HEK293 (cell line): ENCODE results near the gene NFKBIB.

Source experiments
- CTCF ChIA-PET: fragments of 350-600 bp; formaldehyde crosslinking; extraction: SDS; loops from one replicate; lab custom pipeline; 2021; ENCODE audit warnings: antibody characterized with exemption; lab: Yijun Ruan, JAX
- POLR2A ChIA-PET: fragments of 300-600 bp; formaldehyde crosslinking; extraction: SDS; loops from one replicate; lab custom pipeline; 2020; ENCODE audit warnings: antibody characterized with exemption, inconsistent platforms; lab: Yijun Ruan, JAX
- H3K27ac ChIP-seq: fragments of 200-500 bp; sonication (Bioruptor generic); 2 replicates; pipeline ENCODE4 v1.5.1; 2014; ENCODE audit warnings: low read depth, low read length, control low read depth, inconsistent platforms; ENCODE audit errors: extremely low read depth
- H3K36me3 ChIP-seq, 2 experiments: fragments of 200-500 bp in 1 of 2; sonication (Bioruptor generic) in 1 of 2; 1 replicate in 1 of 2; 2 replicates in 1 of 2; pipeline ENCODE4 v1.5.1; 2014 to 2017; ENCODE audit warnings: inconsistent platforms in 2 of 2, low read length in 2 of 2; ENCODE audit not compliant: control insufficient read depth in 2 of 2, insufficient read depth in 1 of 2
- H3K4me1 ChIP-seq: fragments of 200-500 bp; sonication (Bioruptor generic); 2 replicates; pipeline ENCODE4 v1.5.1; 2014; ENCODE audit warnings: mild to moderate bottlenecking, low read length, inconsistent platforms; ENCODE audit not compliant: control insufficient read depth, insufficient read depth
- H3K4me3 ChIP-seq: 2 replicates; pipeline ENCODE4 v1.5.1; 2011; ENCODE audit warnings: low read depth, mild to moderate bottlenecking, control low read depth, low read length, moderate library complexity
- H3K9me3 ChIP-seq: fragments of 200-500 bp; sonication (Bioruptor generic); 2 replicates; pipeline ENCODE4 v1.5.1; 2014; ENCODE audit warnings: low read depth, low read length, inconsistent platforms; ENCODE audit not compliant: control insufficient read depth, insufficient read depth
- CTCF ChIP-seq: fragments of 450-650 bp; formaldehyde crosslinking; IDR thresholded peaks from 2 replicates; pipeline ENCODE4 v1.5.1; 2016; ENCODE audit warnings: missing biosample characterization, missing genetic modification characterization
- EGR2 ChIP-seq: fragments of 450-650 bp; formaldehyde crosslinking; IDR thresholded peaks from 2 replicates; pipeline ENCODE4 v1.5.1; 2016; ENCODE audit warnings: low read depth, missing biosample characterization, missing genetic modification characterization
- GLIS2 ChIP-seq: fragments of 450-650 bp; formaldehyde crosslinking; IDR thresholded peaks from 2 replicates; pipeline ENCODE4 v1.5.1; 2016; ENCODE audit warnings: missing biosample characterization, missing genetic modification characterization
- HIC1 ChIP-seq: fragments of 450-650 bp; formaldehyde crosslinking; IDR thresholded peaks from 2 replicates; pipeline ENCODE4 v1.5.1; 2016; ENCODE audit warnings: missing biosample characterization, missing genetic modification characterization
- HOXC10 ChIP-seq: sonication (generic); formaldehyde crosslinking; IDR thresholded peaks from 2 replicates; pipeline ENCODE4 v1.8.1; 2023; ENCODE audit warnings: mild to moderate bottlenecking, missing genetic modification reagents
- REPIN1 ChIP-seq: fragments of 450-650 bp; formaldehyde crosslinking; IDR thresholded peaks from 2 replicates; pipeline ENCODE4 v1.5.1; 2017; ENCODE audit warnings: missing biosample characterization, missing genetic modification characterization, low read depth
- REST ChIP-seq: fragments of 450-650 bp; formaldehyde crosslinking; IDR thresholded peaks from 2 replicates; pipeline ENCODE4 v1.5.1; 2016; ENCODE audit warnings: missing biosample characterization, missing genetic modification characterization
- ZBTB48 ChIP-seq: fragments of 450-650 bp; formaldehyde crosslinking; IDR thresholded peaks from 2 replicates; pipeline ENCODE4 v1.5.1; 2016; ENCODE audit warnings: missing biosample characterization, missing genetic modification characterization
- ZFHX2 ChIP-seq: fragments of 450-650 bp; formaldehyde crosslinking; conservative IDR thresholded peaks from 2 replicates; pipeline ENCODE4 v1.5.1; 2016; ENCODE audit warnings: missing biosample characterization, missing genetic modification characterization
- ZNF26 ChIP-seq: fragments of 450-650 bp; formaldehyde crosslinking; IDR thresholded peaks from 2 replicates; pipeline ENCODE4 v1.5.1; 2016; ENCODE audit warnings: missing biosample characterization, missing genetic modification characterization
- ZNF394 ChIP-seq: fragments of 450-650 bp; formaldehyde crosslinking; IDR thresholded peaks from 2 replicates; pipeline ENCODE4 v1.5.1; 2016; ENCODE audit warnings: missing biosample characterization, missing genetic modification characterization, mild to moderate bottlenecking, moderate library complexity, borderline replicate concordance
- ZNF510 ChIP-seq: fragments of 450-650 bp; formaldehyde crosslinking; IDR thresholded peaks from 2 replicates; pipeline ENCODE4 v1.5.1; 2018; ENCODE audit warnings: mild to moderate bottlenecking, missing genetic modification characterization, missing biosample characterization; ENCODE audit not compliant: insufficient replicate concordance
- ZNF513 ChIP-seq: fragments of 450-650 bp; IDR thresholded peaks from 2 replicates; pipeline ENCODE4 v1.5.1; 2018; ENCODE audit warnings: missing biosample characterization, missing genetic modification characterization
- ZNF580 ChIP-seq: fragments of 450-650 bp; formaldehyde crosslinking; IDR thresholded peaks from 2 replicates; pipeline ENCODE4 v1.5.1; 2016; ENCODE audit warnings: missing biosample characterization, missing genetic modification characterization
- ZNF792 ChIP-seq: fragments of 450-650 bp; formaldehyde crosslinking; IDR thresholded peaks from 2 replicates; pipeline ENCODE4 v1.5.1; 2016; ENCODE audit warnings: missing biosample characterization, missing genetic modification characterization
- TF ChIP-seq, protein P1 (sequence below): fragments of 450-650 bp; IDR thresholded peaks from 2 replicates; pipeline ENCODE4 v1.5.1; 2018; ENCODE audit warnings: missing biosample characterization, mild to moderate bottlenecking, missing genetic modification characterization

Gene NFKBIB

GRCh38 chr19:38908911-38909310 is 9.1 kb downstream of the NFKBIB start:
- Histone ChIP-seq H3K4me3 (no peak overlapping the region), H3K36me3 (peaks cover 30 to 46% of the 10 kb centered on the region in 2 experiments), H3K4me1 (no peaks in the 10 kb centered on the region), H3K27ac (no peak overlapping the region; the same call in 1 of the 2 replicates), H3K9me3 (no peaks in the 10 kb centered on the region)
- CTCF ChIA-PET: interaction anchor here (0.7 to 2.0 kb wide), 3 partner anchors 21 to 1015 kb away, joined by 3 to 7 read pairs (median 5); partner anchors contain the start of genes MRPS12 and SARS2
- POLR2A ChIA-PET: interaction anchor here (0.6 to 1.2 kb wide), 3 partner anchors 9 to 101 kb away, joined by 3 read pairs; partner anchors contain the start of genes ECH1 and NFKBIB
- no peak for TF ChIP-seq HOXC10 (CRISPR knock-in tag)
- peak; percentile 87 for TF ChIP-seq ZFHX2 (tag by site-specific recombination)
- TF ChIP-seq EGR2: peak; percentile 84

DNA sequence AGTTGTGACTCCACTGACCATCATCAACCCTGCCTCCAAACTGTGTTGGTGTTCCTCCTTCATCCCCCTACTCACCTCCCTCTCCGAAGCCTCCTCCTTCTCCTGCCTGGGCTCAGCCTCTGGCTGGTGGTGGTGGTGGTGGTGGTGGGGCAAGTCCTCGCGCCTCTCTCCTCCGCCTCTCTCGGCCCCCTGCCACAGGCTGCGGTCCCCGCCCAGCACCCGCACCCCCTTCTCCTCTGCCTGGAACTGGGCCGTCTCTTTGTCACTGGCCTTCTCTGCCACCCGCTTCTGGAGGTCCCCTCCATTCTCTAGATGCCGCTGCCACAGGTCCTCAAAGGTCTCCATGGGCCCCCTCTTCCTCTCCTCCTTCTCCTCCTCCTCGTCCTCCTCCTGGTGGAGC is 10.7 kb downstream of the NFKBIB start:
- Histone ChIP-seq H3K4me1 (no peaks in the 10 kb centered on the region), H3K27ac (no peak overlapping the region)
- TF ChIP-seq, protein P1, sequence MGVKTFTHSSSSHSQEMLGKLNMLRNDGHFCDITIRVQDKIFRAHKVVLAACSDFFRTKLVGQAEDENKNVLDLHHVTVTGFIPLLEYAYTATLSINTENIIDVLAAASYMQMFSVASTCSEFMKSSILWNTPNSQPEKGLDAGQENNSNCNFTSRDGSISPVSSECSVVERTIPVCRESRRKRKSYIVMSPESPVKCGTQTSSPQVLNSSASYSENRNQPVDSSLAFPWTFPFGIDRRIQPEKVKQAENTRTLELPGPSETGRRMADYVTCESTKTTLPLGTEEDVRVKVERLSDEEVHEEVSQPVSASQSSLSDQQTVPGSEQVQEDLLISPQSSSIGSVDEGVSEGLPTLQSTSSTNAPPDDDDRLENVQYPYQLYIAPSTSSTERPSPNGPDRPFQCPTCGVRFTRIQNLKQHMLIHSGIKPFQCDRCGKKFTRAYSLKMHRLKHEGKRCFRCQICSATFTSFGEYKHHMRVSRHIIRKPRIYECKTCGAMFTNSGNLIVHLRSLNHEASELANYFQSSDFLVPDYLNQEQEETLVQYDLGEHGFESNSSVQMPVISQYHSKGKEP (tag by site-specific recombination): no peak
- no peak for TF ChIP-seq ZNF513 (tag by site-specific recombination)
- peak; percentile 38; the same call in 1 of the 2 replicates for TF ChIP-seq EGR2
- no peak for TF ChIP-seq ZNF510 (tag by site-specific recombination)
- TF ChIP-seq ZNF26 (tag by site-specific recombination): no peak
- TF ChIP-seq ZNF792: no peak
- TF ChIP-seq ZFHX2 (tag by site-specific recombination): peak; percentile 20; the same call in 1 of the 2 replicates
- TF ChIP-seq CTCF (tag by site-specific recombination): no peak
- no peak for TF ChIP-seq REPIN1
- TF ChIP-seq, all 188 proteins: peak for 2
- peaks cover 26 to 35% of the 10 kb centered on the region in 2 experiments for H3K36me3 ChIP-seq
- POLR2A ChIA-PET: no interaction called here
- H3K4me3 ChIP-seq: no peak overlapping the region
- H3K9me3 ChIP-seq: no peaks in the 10 kb centered on the region
- CTCF ChIA-PET: no interaction called here

DNA sequence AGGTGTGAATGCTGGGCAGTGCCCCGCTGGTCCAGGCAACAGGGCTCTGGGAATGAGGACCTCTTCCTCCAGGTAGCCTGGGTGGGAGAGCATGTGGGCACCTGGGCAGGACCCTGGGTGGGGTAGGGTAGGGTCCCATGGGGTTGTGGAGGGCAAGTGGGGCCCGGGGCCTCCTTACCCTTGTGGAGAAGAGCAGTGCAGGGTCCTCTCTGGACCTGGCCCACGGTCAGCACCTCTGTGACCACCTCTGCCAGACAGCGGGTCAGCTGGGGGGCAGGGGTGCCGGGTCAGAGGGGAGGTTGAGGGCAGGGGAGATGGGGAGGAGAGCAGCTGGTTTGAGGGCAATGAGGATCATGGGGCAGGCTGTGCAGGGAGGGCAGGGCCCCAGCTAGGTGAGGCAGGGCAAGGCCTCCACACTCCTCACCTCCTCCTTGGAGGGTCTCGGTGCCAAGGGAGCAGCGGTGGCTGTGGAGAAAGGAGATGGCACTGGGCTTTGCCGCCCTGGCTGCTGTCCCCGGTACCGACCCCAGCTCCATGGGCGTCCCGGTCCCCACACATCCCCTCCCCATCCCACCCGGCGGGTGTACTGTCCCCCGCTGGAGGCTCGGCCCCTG is 11.7 kb downstream of the NFKBIB start:
- POLR2A ChIA-PET: interaction anchor here (0.6 to 1.2 kb wide), 3 partner anchors 11 to 379 kb away, joined by 3 to 11 read pairs (median 4); partner anchors contain the start of genes NFKBIB and SIRT2
- Histone ChIP-seq H3K36me3 (peaks cover 20 to 37% of the 10 kb centered on the region in 2 experiments), H3K27ac (0 out of 2 replicates have a peak overlapping the region, but pooled peaks have one; percentile 9), H3K9me3 (no peaks in the 10 kb centered on the region), H3K4me3 (no peak overlapping the region), H3K4me1 (no peaks in the 10 kb centered on the region)
- CTCF ChIA-PET: interaction anchor here (1.5 kb wide), 1 partner anchor 19 kb away, joined by 7 read pairs; the partner anchor contains the start of genes MRPS12 and SARS2
- 0 out of 2 replicates have a peak, but pooled peaks have one; percentile 15 for TF ChIP-seq GLIS2 (tag by site-specific recombination)
- 0 out of 2 replicates have a peak, but pooled peaks have one; percentile 16 for TF ChIP-seq HIC1 (tag by site-specific recombination)
- peak; percentile 86 for TF ChIP-seq REST (tag by site-specific recombination)
- TF ChIP-seq ZBTB48 (tag by site-specific recombination): 0 out of 2 replicates have a peak, but pooled peaks have one; percentile 27
- no peak for TF ChIP-seq ZNF394 (tag by site-specific recombination)
- no peak for TF ChIP-seq ZNF580 (tag by site-specific recombination)
